ENCODE data around the gene SLC2A6. TPM values are rescaled to one million over a fixed set of nuclear protein-coding genes. Genes with fewer than 3 reads are reported as not detected.

The SLC2A6 gene
- total RNA-seq, 1 experiment from 2014 or later: 10.7 TPM

GRCh38 chr9:133460405-133461175 lies 18.3 kb downstream of the SLC2A6 start:
- Histone ChIP-seq H3K27ac (ENCODE audit: low read depth, low read length) (peak overlapping the region; percentile 97; the same call in 1 of the 2 replicates), H3K4me2 (ENCODE audit: low read length) (peak overlapping the region; percentile 81), H3K27me3 (ENCODE audit: insufficient read depth, low read length) (no peaks in the 10 kb centered on the region), H3K9me3 (ENCODE audit: control insufficient read depth in 1 of 2, insufficient read depth in 1 of 2, low read depth in 1 of 2, low read length in 2 of 2) (no peaks in the 10 kb centered on the region), H3K9ac (ENCODE audit: low read length) (peak overlapping the region; percentile 76), H2AFZ (ENCODE audit: low read depth, low read length, poor library complexity, severe bottlenecking) (no peak overlapping the region), H3K4me3 (replicated peaks in 1 of 2; ENCODE audit: low read depth in 1 of 2, low read length in 2 of 2) (peak overlapping the region; percentile 64 to 67), H3K4me1 (ENCODE audit: control insufficient read depth in 1 of 2, insufficient read depth in 2 of 2, low read length in 2 of 2) (peaks cover 16 to 17% of the 10 kb centered on the region in 2 experiments), H3K9me2 (ENCODE audit: insufficient read depth) (no peaks in the 10 kb centered on the region), H4K20me1 (ENCODE audit: insufficient read depth) (no peaks in the 10 kb centered on the region), H3K79me2 (ENCODE audit: insufficient read depth, low read length) (no peaks in the 10 kb centered on the region), H3K36me3 (ENCODE audit: control insufficient read depth in 1 of 2, insufficient read depth in 2 of 2, low read length in 2 of 2) (no peaks in the 10 kb centered on the region)
- ATAC-seq (no peak), DNase-seq (ENCODE audit: low read depth, low spot score) (no peak)
- RAD21 ChIA-PET (ENCODE audit: low non-redundant PET in 1 of 2, low total read pairs in 2 of 2, uncharacterized antibody in 2 of 2, unreplicated experiment in 2 of 2): no interaction called here
- BruUV-seq (replicated peaks): TSS peak; percentile 62
- TF ChIP-seq ZNF274 (IDR thresholded peaks at IDR 0.05; ENCODE audit: low read depth, low read length): no peak
- no peak for TF ChIP-seq JUND (IDR thresholded peaks at IDR 0.05)
- CTCF ChIA-PET: interaction anchor here (0.7 to 1.1 kb wide), 2 partner anchors 20 to 39 kb away, joined by 3 read pairs; no protein-coding TSS in a partner anchor
- intact Hi-C loops (cut with micrococcal nuclease): loop anchor here (5.0 kb wide), 1 partner anchor 43 kb away; the partner anchor contains the start of gene REXO4
- POLR2A ChIA-PET: interaction anchor here (0.6 to 1.5 kb wide), 6 partner anchors 18 to 222 kb away, joined by 3 to 4 read pairs (median 3); partner anchors contain the start of genes MED22 and RPL7A

GRCh38 chr9:133459476-133460404 lies 19.2 kb downstream of the SLC2A6 start, which contains the start of gene CACFD1:
CACFD1 (plus strand) TSS chr9:133459978; CDS start chr9:133460067, 89 bp downstream.
- ChIA-PET CTCF (interaction anchor here (0.7 to 1.2 kb wide), 9 partner anchors 10 to 438 kb away, joined by 3 to 10 read pairs (median 3); partner anchors contain the start of gene REXO4), RAD21 (ENCODE audit: low non-redundant PET in 1 of 2, low total read pairs in 2 of 2, uncharacterized antibody in 2 of 2, unreplicated experiment in 2 of 2) (interaction anchor here (0.5 to 1.2 kb wide), 4 partner anchors 15 to 354 kb away, joined by 3 to 5 read pairs (median 4); no protein-coding TSS in a partner anchor), POLR2A (interaction anchor here (0.6 to 1.5 kb wide), 10 partner anchors 10 to 221 kb away, joined by 3 to 8 read pairs (median 3); partner anchors contain the start of genes ADAMTS13, MED22 and RPL7A)
- DNase-seq (ENCODE audit: low read depth, low spot score) (peak; percentile 85), ATAC-seq (peak; percentile 85)
- no peaks in the 10 kb centered on the region for H3K27me3 ChIP-seq (ENCODE audit: insufficient read depth, low read length)
- H3K27ac ChIP-seq (ENCODE audit: low read depth, low read length): peak within 1 kb of the TSS; percentile 97
- H3K4me2 ChIP-seq (ENCODE audit: low read length): peak within 1 kb of the TSS; percentile 81
- BruUV-seq (replicated peaks): no TSS peak
- intact Hi-C loops (cut with micrococcal nuclease): loop anchor here (5.0 kb wide), 1 partner anchor 42 kb away; the partner anchor contains the start of gene REXO4
- no peaks in the 10 kb centered on the region for H3K9me3 ChIP-seq (ENCODE audit: control insufficient read depth in 1 of 2, insufficient read depth in 1 of 2, low read depth in 1 of 2, low read length in 2 of 2)
- H3K36me3 ChIP-seq (ENCODE audit: control insufficient read depth in 1 of 2, insufficient read depth in 2 of 2, low read length in 2 of 2): no peaks in the 10 kb centered on the region
- no peak for TF ChIP-seq TCF7L2 (IDR thresholded peaks at IDR 0.05; ENCODE audit: borderline replicate concordance, extremely low read depth, insufficient read depth, insufficient read length)
- peak; percentile 65 for TF ChIP-seq POLR2AphosphoS5 (IDR thresholded peaks at IDR 0.05; ENCODE audit: low read depth, low read length)
- TF ChIP-seq POLR2A (IDR thresholded peaks at IDR 0.05; ENCODE audit: borderline replicate concordance, extremely low read depth, insufficient read depth, insufficient read length): no peak
- peak; percentile 50 for TF ChIP-seq SP1 (IDR thresholded peaks at IDR 0.05; ENCODE audit: low read depth)
- no peaks in the 10 kb centered on the region for H3K9me2 ChIP-seq (ENCODE audit: insufficient read depth)
- H3K9ac ChIP-seq (ENCODE audit: low read length): peak within 1 kb of the TSS; percentile 76
- peak within 1 kb of the TSS; percentile 39 for H2AFZ ChIP-seq (ENCODE audit: low read depth, low read length, poor library complexity, severe bottlenecking)
- peak within 1 kb of the TSS; percentile 64 to 67 for H3K4me3 ChIP-seq (replicated peaks in 1 of 2; ENCODE audit: low read depth in 1 of 2, low read length in 2 of 2)
- H3K4me1 ChIP-seq (ENCODE audit: control insufficient read depth in 1 of 2, insufficient read depth in 2 of 2, low read length in 2 of 2): peaks cover 16 to 17% of the 10 kb centered on the region in 2 experiments
- H4K20me1 ChIP-seq (ENCODE audit: insufficient read depth): no peaks in the 10 kb centered on the region
- H3K79me2 ChIP-seq (ENCODE audit: insufficient read depth, low read length): no peaks in the 10 kb centered on the region

Measured in HCT116 (cell line).